ENCODE results near the gene DNAJC6. TPM values are rescaled to one million over a fixed set of nuclear protein-coding genes. Genes with fewer than 3 reads are reported as not detected.

DNAJC6 gene
- total and polyA plus RNA-seq, 2 of the 13 experiments (the other 11 are each of a cell fraction or from before 2014, with no cell fraction given) = 1.0 to 1.6 TPM

GRCh38 chr1:65309304-65310077 lies at the start of gene DNAJC6 (continued):
- TF ChIP-seq TRAFD1 (CRISPR knock-in tag; IDR thresholded peaks at IDR 0.05; ENCODE audit: borderline replicate concordance) (no peak), NR0B2 (CRISPR knock-in tag; IDR thresholded peaks at IDR 0.05) (peak; percentile 91), ZNF3 (CRISPR knock-in tag; IDR thresholded peaks at IDR 0.05) (no peak), ZNF101 (CRISPR knock-in tag; IDR thresholded peaks at IDR 0.05; ENCODE audit: borderline replicate concordance, low read depth) (no peak), ZFP91 (CRISPR knock-in tag; IDR thresholded peaks at IDR 0.05; ENCODE audit: borderline replicate concordance) (peak; percentile 61), GATAD2A (CRISPR knock-in tag; IDR thresholded peaks at IDR 0.05) (peak; percentile 36; the same call in 1 of the 2 replicates), ZNF768 (CRISPR knock-in tag; IDR thresholded peaks at IDR 0.05) (peak; percentile 85), SNAPC2 (CRISPR knock-in tag; IDR thresholded peaks at IDR 0.05) (0 out of 2 replicates have a peak, but pooled peaks have one; percentile 48), ERF (CRISPR knock-in tag; IDR thresholded peaks at IDR 0.05) (peak; percentile 91), ZNF180 (CRISPR knock-in tag; IDR thresholded peaks at IDR 0.05; ENCODE audit: borderline replicate concordance, low read depth) (peak; percentile 32; the same call in 1 of the 2 replicates), REL (CRISPR knock-in tag; conservative IDR thresholded peaks at IDR 0.05) (peak; percentile 74; the same call in 1 of the 2 replicates), SSRP1 (CRISPR knock-in tag; IDR thresholded peaks at IDR 0.05) (no peak), ZNF33B (CRISPR knock-in tag; IDR thresholded peaks at IDR 0.05) (peak; percentile 91), ZBTB38 (CRISPR knock-in tag; IDR thresholded peaks at IDR 0.05) (0 out of 2 replicates have a peak, but pooled peaks have one; percentile 48), KAT8 (CRISPR knock-in tag; IDR thresholded peaks at IDR 0.05) (peak; percentile 65; the same call in 1 of the 2 replicates), ZNF264 (CRISPR knock-in tag; IDR thresholded peaks at IDR 0.05) (peak; percentile 87), SOX13 (IDR thresholded peaks at IDR 0.05) (no peak), SOX13 (CRISPR knock-in tag; conservative IDR thresholded peaks at IDR 0.05 in 1 of 2, IDR thresholded peaks at IDR 0.05 in 1 of 2) (peak in 1 of 2 experiments; percentile 62; a peak in 2 of 4 replicates), ZNF232 (CRISPR knock-in tag; IDR thresholded peaks at IDR 0.05; ENCODE audit: borderline replicate concordance) (peak; percentile 98), TFDP1 (CRISPR knock-in tag; IDR thresholded peaks at IDR 0.05; ENCODE audit: borderline replicate concordance) (no peak; the same call in 1 of the 2 replicates), ZNF891 (CRISPR knock-in tag; IDR thresholded peaks at IDR 0.05) (peak; percentile 85), ZNF484 (CRISPR knock-in tag; IDR thresholded peaks at IDR 0.05; ENCODE audit: borderline replicate concordance, low read depth) (no peak; the same call in 1 of the 2 replicates), GPN1 (CRISPR knock-in tag; IDR thresholded peaks at IDR 0.05; ENCODE audit: borderline replicate concordance) (peak; percentile 94; the same call in 1 of the 2 replicates)
